HK-2 (cell line): ENCODE measurements around the gene VPS33B.

ENCODE experiments used
- DNase-seq: peaks from one replicate; pipeline ENCODE4 v3.0.0-alpha.2; 2018; ENCODE audit not compliant: unreplicated experiment

VPS33B gene

GRCh38 chr15:90982135-90982534 lies 40.3 kb downstream of the VPS33B start:
- DNase-seq = no peak

DNA sequence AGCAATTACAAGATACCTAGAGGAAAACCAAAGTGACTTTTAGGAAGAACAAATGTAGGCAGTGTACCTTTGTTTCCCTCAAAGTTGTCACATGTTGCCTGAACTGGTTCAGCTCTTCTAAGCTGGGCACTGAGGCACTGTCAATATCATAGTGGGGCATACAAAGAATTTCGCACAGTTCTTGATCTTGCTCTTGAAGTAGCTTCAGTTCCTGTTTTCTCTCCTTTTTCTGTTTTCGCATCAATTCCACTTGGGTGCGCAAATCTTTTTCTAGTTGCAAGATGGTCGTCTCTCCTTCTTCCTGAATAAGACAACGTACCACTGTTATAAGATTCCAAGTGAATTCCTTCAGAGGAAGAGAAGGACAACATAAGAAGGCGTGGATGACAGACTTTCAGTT lies 40.7 kb downstream of the VPS33B start:
- DNase-seq = no peak

- no peak for DNase-seq
Measured at GRCh38 chr15:90979582-90979981, 42.8 kb downstream of the VPS33B start.

GRCh38 chr15:90974216-90974615 lies 48.2 kb downstream of the VPS33B start:
- DNase-seq = no peak

DNA sequence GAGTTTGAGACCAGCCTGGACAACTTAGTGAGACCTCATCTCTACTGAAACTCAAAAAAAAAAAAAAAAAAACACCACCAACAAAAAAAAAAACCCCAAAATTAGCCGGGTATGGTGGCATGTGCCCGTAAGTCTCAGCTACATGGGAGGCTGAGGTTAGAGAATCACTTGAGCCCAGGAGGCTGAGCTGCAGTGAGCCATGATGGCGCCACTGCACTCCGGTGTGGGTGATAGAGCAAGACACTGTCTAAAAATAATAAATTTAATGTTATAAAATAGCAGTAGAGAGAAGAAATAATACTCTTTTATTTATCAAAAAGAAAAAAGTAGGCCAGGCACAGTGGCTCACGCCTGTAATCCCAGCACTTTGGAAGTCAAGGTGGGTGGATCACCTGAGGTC lies 50.3 kb downstream of the VPS33B start:
- no peak for DNase-seq

DNA sequence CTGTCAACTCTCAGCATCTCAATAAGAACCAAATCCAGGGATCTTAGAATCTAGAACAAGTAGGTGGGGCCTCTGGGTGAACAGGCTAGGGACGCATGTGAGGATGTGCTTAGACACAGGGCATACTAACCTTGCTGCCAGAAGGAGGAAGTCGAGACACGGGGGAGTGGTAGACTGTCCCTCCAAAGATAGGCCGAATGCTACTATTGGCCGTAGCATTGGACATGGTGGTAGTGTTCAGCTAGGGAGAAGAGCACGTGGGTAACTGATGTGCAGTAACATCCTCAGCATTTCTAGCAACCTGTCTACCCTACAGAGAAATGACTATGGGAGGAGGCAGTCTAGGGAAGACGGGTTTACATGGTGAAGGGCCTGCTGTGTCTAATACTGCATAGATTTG lies 52.1 kb downstream of the VPS33B start:
- no peak for DNase-seq

GRCh38 chr15:90968434-90968833 lies 54.0 kb downstream of the VPS33B start:
- no peak for DNase-seq

GRCh38 chr15:90967206-90967605 lies 55.2 kb downstream of the VPS33B start:
- no peak for DNase-seq

DNA sequence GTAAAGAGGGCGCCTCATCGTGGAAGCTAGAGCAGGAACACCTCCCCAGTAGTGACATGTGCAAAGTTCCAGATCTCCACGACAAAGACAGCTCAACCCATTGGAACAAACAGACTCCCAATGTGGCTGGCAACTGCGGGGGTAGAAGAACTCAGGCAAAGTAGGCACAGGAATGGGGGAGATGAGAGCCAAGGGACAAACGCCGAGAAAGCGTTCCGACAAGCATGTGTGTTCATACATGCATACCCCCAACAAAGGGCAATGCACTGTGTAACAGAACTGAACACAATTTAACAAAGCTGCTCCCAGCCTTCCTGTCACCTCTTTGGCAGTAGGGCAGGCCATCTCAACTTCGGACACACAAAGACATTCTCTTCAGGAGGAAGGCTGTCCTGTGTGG lies 56.1 kb downstream of the VPS33B start:
- no peak for DNase-seq

DNA sequence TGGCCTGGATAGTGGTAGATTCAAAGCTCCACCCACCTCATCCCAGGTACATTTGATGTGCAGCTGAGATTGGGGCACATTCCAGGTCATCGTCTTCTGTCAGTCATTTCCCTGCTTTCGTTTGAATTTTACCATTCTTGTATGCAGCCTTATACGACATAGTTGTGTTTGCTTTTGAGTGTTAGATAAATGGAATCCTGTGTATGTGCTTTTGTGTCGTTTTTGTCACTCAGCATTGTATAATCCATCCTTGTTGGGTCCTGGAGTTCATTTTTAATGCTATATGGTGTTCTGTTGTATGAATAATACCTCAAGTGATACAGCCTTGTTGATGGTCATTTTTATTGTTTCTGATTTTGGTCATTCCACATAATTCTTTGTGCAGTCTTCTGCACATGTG lies 60.4 kb downstream of the VPS33B start:
- DNase-seq = no peak

DNA sequence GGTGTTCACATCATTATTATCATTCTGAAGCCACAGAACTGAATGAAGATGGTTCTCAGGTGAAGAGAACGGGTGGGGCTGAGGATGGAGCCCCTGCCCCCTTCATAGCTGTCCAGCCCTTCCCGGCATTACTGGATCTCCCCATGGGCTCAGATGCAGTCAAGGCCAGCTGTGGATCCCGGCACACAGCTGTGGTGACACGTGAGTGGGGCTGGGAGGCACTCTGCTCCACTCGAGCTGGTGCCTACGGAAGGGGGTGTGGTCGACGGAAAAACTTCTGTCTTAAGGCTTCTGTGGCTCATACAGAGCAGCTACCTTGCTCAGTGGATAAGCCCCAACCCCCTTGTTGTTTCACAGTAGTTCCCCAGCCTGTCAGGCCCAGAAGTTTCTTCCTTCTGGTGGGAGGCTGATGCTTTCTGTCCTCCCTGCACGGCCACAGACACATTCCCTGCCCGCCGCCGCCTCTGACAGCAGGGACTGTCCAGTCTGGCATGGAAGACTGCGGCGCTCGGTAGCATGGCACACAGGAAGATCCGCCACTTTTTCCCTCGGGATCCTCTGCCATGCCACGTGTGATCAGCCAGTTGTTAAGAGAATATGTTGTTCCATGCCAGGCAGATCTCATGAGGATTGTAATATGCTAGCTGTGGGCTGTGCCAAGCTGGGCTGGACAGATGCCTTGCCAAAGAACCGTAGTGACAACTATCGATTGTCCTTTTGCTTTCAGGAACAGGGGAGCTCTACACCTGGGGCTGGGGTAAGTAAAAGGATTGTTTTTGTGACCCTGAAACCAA lies 61.9 kb downstream of the VPS33B start:
- no peak for DNase-seq

DNA sequence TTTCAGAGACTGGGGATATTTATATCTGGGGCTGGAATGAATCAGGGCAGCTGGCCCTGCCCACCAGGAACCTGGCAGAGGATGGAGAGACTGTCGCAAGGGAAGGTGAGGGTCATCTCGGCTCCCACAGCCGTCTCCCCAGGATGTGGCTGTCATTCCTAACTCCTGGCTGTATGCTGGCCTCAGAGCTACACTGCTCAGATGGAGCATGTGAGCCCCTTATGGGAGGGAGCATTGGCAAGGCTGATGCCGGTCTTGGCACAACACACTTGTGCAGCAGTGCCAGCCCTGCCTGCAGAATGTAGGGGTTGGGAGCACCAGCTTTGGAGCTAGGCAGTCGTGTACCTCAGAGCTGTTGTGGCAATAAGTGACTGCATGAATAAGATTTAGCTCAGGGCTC lies 62.5 kb downstream of the VPS33B start:
- DNase-seq = no peak

- no peak for DNase-seq
Measured at GRCh38 chr15:90959028-90959595, 63.3 kb downstream of the VPS33B start.

GRCh38 chr15:90957791-90958190 lies 64.6 kb downstream of the VPS33B start:
- DNase-seq = no peak

- DNase-seq = no peak
Measured at GRCh38 chr15:90957031-90957790, 65.2 kb downstream of the VPS33B start.

DNA sequence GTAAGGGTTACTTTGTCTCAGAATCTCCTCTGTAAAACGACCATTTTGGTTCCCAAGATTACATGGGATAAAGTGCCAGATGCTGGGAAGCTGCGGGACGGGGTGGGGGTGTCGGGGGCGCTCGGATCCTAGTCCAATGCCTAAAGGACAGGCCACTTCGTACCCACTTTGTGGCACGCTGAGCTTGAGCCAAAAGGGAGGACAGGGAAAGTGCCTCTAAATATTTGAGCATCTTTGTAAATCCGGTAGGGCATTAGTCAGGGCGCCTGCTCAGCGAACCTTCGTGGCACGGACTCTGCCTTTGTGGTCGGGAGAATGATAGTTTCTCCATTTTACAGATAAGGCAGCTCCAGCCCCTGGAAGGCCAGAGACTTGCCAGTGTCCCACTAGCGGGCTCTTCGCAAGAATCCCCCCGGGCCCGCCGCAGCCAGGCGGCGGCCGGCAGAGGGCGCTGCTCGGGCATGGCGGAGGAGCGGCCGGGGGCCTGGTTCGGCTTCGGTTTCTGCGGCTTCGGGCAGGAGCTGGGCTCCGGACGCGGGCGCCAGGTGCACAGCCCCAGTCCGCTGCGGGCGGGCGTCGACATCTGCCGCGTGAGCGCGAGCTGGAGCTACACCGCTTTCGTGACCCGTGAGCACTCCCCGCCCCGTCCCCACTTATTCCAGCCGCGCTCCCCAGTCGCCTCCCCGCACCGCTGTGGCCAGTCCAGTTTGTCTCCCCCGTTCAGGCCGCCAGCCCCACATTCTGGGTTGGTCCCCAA lies 65.9 kb downstream of the VPS33B start:
- no peak for DNase-seq

- DNase-seq = no peak
Measured at GRCh38 chr15:90955624-90956273, 66.6 kb downstream of the VPS33B start.

GRCh38 chr15:90954712-90955623 lies 67.4 kb downstream of the VPS33B start, which contains the start of gene RCCD1:
Gene RCCD1 (plus strand): TSS chr15:90954884. CDS start chr15:90956735, 1,851 bp downstream.
- peak; percentile 91 for DNase-seq

- no peak for DNase-seq
Measured at GRCh38 chr15:90953947-90954711, 68.3 kb downstream of the VPS33B start.
